ENCODE measurements around the gene NMNAT1.
"Not testable (repeated sequence)": the region's sequence is repeated elsewhere in the genome, so short reads cannot be mapped to it uniquely, and the experiment has no call there.

NMNAT1 gene

GRCh38 chr1:9910423-9911178 lies 32.7 kb upstream of the NMNAT1 start:
- TF ChIP-seq CTCF (IDR thresholded peaks at IDR 0.05; ENCODE audit: extremely low read depth, missing control alignments): no peak
- DNase-seq (ENCODE audit: low spot score): peak; percentile 99

GRCh38 chr1:9912264-9912936 lies 30.9 kb upstream of the NMNAT1 start:
- no peak for TF ChIP-seq CTCF (IDR thresholded peaks at IDR 0.05; ENCODE audit: extremely low read depth, missing control alignments)
- DNase-seq (ENCODE audit: low spot score): no peak

- no peak for TF ChIP-seq CTCF (IDR thresholded peaks at IDR 0.05; ENCODE audit: extremely low read depth, missing control alignments)
- no peak for DNase-seq (ENCODE audit: low spot score)
These were observed 28.7 kb upstream of the NMNAT1 start for GRCh38 chr1:9914610-9914937.

- DNase-seq (ENCODE audit: low spot score): no peak
- TF ChIP-seq CTCF (IDR thresholded peaks at IDR 0.05; ENCODE audit: extremely low read depth, missing control alignments): no peak
These were observed 26.8 kb upstream of the NMNAT1 start for GRCh38 chr1:9916452-9916851.

- not testable (repeated sequence) for DNase-seq (ENCODE audit: low spot score)
These were observed 25.8 kb upstream of the NMNAT1 start for GRCh38 chr1:9917495-9917894.

GRCh38 chr1:9917901-9918300 lies 25.4 kb upstream of the NMNAT1 start:
- no peak for TF ChIP-seq CTCF (IDR thresholded peaks at IDR 0.05; ENCODE audit: extremely low read depth, missing control alignments)
- DNase-seq (ENCODE audit: low spot score): no peak

- no peak for DNase-seq (ENCODE audit: low spot score)
- TF ChIP-seq CTCF (IDR thresholded peaks at IDR 0.05; ENCODE audit: extremely low read depth, missing control alignments): no peak
These were observed 22.7 kb upstream of the NMNAT1 start for GRCh38 chr1:9920606-9921005.

- no peak for DNase-seq (ENCODE audit: low spot score)
- TF ChIP-seq CTCF (IDR thresholded peaks at IDR 0.05; ENCODE audit: extremely low read depth, missing control alignments): no peak
These were observed 20.9 kb upstream of the NMNAT1 start for GRCh38 chr1:9922342-9922741.

All from GM20000 (cell line).